ENCODE data around the gene ELL.

ELL gene

DNA sequence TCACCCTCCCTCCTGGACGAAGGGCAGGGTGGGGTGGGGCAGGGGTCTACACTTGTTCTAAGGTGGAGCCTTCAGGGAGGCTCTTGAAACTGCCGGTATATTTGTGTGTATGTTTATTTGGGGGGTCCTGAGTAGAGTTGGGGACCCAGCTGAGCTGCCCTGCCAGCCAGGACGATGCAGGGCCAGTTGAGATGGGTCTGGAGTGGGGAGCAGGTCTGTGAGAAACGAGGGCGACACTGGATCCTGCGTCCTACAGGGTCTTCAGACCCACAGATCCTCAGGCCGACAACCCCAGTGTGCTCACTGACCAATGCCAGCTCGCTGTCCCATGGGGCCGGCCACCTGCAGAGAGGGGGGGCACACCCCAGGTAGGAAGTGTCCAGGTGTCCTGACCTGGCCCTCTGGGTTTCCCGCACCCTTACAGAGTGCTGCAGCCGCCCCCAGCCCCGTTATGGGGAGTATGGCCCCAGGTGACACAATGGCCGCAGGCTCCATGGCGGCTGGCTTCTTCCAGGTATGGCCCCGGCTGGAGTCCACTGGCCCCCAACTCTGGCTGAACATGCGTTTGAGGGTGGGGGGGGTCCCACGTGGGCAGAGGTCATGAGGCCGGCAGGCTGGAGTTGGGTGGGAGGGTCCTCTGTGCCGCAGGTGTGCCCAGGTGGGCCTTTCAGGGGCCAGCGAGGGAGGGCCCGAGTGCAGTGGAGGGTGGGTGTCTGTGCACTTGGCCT, 91.3 kb downstream of the ELL start:
- no peak overlapping the region for H3K4me3 ChIP-seq (replicated peaks; ENCODE audit: low read depth, low read length)
- DNase-seq (ENCODE audit: extremely low read depth, low read depth), result no peak
- TF ChIP-seq, protein P1, sequence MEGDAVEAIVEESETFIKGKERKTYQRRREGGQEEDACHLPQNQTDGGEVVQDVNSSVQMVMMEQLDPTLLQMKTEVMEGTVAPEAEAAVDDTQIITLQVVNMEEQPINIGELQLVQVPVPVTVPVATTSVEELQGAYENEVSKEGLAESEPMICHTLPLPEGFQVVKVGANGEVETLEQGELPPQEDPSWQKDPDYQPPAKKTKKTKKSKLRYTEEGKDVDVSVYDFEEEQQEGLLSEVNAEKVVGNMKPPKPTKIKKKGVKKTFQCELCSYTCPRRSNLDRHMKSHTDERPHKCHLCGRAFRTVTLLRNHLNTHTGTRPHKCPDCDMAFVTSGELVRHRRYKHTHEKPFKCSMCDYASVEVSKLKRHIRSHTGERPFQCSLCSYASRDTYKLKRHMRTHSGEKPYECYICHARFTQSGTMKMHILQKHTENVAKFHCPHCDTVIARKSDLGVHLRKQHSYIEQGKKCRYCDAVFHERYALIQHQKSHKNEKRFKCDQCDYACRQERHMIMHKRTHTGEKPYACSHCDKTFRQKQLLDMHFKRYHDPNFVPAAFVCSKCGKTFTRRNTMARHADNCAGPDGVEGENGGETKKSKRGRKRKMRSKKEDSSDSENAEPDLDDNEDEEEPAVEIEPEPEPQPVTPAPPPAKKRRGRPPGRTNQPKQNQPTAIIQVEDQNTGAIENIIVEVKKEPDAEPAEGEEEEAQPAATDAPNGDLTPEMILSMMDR (IDR thresholded peaks at IDR 0.05; ENCODE audit: low read depth, low read length, missing control alignments), result no peak

DNA sequence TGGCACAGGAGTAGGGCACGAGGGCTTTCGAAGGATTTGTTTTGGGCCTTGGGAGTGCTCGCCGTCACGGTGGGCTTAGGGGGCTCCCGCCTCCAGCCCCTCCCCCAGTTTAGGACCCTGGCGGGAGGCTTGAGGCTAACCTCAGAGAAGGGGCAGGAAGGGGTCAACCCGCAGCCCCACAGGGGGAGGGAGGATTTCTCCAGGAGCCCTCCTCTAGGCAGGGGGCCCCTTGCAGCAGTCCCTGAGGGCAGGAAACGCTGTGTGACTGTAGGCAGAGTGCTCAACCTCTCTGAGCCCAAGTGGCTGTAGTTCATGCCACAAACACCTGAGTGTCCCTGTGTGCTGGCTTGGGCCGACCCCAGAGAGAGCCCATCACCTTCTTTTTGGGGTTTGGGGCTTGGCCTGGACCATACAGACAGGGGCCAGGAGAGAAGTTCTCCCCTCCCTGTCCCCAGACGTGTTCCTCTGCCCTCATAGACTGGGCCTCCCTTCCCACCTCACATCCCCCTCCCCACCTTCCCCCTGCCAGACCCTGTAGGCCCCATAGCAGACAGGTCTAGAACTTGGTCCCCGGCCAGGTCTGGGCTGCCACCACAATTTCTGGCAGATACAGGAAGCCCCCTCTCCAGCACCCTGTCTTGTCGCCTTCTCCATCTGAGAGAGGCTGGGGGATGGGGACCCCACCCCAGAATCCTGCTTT, 92.0 kb downstream of the ELL start:
- TF ChIP-seq, protein P1 (IDR thresholded peaks at IDR 0.05; ENCODE audit: low read depth, low read length, missing control alignments), result no peak
- DNase-seq (ENCODE audit: extremely low read depth, low read depth), result no peak
- no peak overlapping the region for H3K4me3 ChIP-seq (replicated peaks; ENCODE audit: low read depth, low read length)

DNA sequence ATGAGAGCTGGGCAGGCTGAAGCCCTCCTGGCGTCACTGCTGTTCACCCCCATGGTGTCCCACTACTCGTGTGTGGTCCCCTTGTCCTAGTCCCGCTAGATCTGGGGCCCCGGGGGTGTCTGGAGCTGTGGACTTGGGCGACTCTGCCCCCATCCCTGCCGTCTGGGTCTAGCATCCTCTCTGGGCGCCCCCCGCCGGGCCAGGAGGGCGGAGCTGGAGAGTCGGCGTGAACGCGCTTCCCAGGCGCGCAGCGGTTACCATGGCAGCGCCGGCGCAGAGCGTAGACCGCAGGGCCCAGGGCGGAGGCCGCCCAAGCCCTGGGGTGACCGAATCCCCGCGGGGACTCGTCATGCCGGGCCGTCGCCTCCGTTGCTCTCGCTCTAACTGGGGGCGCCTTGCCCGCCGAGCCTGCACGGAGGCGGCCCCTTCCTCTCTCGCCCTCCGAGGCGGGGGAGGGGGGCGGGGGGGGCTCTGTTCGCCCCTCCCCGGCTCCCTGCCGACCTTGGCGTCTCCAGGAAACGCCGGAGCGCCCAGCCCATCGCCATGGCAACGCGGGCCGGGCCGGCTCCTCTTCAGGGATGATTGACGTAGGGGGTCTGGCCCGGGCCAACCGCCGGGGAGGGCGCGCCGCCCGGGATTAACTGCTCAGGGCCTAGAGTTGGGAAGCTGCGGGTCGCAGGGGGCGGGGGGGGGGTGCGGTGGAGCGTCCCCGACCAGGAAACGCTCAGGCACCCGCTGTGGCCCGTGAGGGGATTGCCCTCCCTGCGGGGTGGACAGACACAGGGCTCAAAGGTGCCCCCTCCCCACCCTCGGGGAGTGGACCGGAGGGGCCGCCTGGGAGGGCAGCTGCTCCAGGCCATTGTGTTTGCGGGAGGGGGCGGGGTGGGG, 92.8 kb downstream of the ELL start:
- H3K4me3 ChIP-seq (replicated peaks; ENCODE audit: low read depth, low read length), result peak overlapping the region; percentile 13
- TF ChIP-seq, protein P1 (IDR thresholded peaks at IDR 0.05; ENCODE audit: low read depth, low read length, missing control alignments), result no peak
- no peak for DNase-seq (ENCODE audit: extremely low read depth, low read depth)

DNA sequence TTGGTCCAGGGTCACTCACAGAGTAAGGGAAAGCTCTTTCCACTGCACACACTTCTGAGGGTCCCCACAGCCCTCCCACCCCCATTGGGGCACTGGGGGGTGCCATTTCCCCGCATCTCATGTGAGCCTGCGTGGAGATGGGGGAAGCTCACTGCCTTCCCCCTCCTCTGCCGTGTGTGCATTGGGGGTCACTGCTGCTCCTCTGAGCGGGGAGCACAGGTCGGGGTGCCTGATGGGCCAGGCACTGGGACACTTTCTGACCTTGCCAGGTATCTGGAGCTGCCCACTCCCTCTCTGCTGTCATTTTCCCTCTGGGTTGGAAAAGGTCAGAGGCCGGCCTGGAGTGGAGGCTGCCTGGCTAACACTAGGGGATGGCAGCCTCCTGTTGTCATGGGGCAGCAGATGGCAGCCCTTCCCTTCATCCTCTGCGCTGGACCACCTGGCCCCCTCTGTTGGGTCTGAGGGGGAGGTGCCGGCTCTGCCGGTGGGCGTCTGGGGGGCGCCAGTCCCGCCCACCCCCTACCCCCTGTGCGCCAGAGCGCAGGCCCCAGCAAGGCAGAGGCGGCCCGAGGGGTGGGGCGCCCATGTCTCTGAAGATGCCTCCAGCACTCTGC, 93.6 kb downstream of the ELL start:
- H3K4me3 ChIP-seq (replicated peaks; ENCODE audit: low read depth, low read length), result peak overlapping the region; percentile 13; the same call in 1 of the 2 replicates
- TF ChIP-seq, protein P1 (IDR thresholded peaks at IDR 0.05; ENCODE audit: low read depth, low read length, missing control alignments), result no peak
- no peak for DNase-seq (ENCODE audit: extremely low read depth, low read depth)

DNA sequence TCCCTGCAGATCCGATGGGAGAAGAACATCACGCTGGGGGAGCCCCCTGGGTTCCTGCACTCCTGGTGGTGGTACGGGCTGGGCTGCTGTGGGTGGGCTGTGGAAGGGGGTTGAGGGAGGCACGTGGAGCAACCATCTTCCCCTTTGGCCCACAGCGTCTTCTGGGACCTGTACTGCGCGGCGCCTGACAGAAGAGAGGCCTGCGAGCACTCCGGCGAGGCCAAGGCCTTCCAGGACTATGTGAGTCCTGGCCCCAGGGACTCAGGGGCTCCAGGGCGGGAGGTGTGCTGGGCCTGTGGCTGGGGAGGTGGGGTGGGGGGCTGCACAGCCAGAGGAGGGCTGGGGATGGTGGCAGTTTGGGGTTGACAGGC, 94.1 kb downstream of the ELL start:
- DNase-seq (ENCODE audit: extremely low read depth, low read depth), result no peak
- H3K4me3 ChIP-seq (replicated peaks; ENCODE audit: low read depth, low read length), result no peak overlapping the region
- TF ChIP-seq, protein P1 (IDR thresholded peaks at IDR 0.05; ENCODE audit: low read depth, low read length, missing control alignments), result no peak

DNA sequence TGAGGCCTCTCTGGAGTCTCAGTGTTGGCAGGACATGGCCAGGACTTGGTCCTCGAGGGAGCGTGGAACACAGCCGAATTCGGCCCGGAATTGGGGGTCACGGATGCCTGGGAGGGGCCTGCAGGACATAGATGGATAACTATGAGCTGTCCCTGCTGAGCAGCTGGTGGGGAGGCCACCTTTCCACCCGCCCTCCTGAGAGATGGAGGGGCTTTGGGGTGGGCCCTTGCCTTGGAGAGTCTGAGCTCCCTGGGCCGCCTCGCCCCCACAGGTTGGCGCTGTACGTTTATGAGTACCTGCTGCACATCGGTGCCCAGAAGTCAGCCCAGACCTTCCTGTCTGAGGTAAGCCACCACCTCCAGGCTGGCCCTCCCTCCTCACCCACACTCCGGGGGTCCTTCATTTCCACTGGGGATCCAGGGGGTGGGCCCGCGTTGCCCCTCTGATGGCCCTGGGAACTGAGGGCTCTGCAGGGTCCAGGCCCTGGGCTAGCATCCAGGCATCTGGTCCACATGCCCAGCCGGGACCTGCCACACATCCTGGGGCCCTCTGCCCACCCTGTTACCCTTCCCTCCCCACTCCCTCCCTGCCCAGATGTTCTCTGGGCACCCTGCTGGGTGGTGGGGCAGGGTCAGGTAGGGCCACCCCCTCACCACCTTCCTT, 94.7 kb downstream of the ELL start:
- DNase-seq (ENCODE audit: extremely low read depth, low read depth), result no peak
- TF ChIP-seq, protein P1 (IDR thresholded peaks at IDR 0.05; ENCODE audit: low read depth, low read length, missing control alignments), result no peak
- no peak overlapping the region for H3K4me3 ChIP-seq (replicated peaks; ENCODE audit: low read depth, low read length)
